Stimulated activated CD4-positive, alpha-beta T cell treated with anti-CD3 and anti-CD28 coated beads, Interleukin-12 subunit alpha, Interleukin-12 subunit beta, amount 100 ng/mL, for 24 hours (primary cell): Measurements from ENCODE around the gene MAN1C1.

Source experiments
- DNase-seq, 2 experiments: peaks; one replicate each; pipeline ENCODE4 v3.0.0-alpha.2; 2020; ENCODE audit warnings: low read depth in 2 of 2

MAN1C1 gene

GRCh38 chr1:25616095-25616986, at the start of gene MAN1C1:
Gene MAN1C1, plus strand, starts transcription at chr1:25616791. Its CDS starts 1,007 bp downstream, at chr1:25617798.
- peak; percentile 46 to 64 for DNase-seq

GRCh38 chr1:25567710-25568089, 48.9 kb upstream of the MAN1C1 start:
- DNase-seq, result no peak

GRCh38 chr1:25568090-25568833, 48.3 kb upstream of the MAN1C1 start:
- no peak for DNase-seq

GRCh38 chr1:25568834-25569596, 47.6 kb upstream of the MAN1C1 start:
- DNase-seq, result no peak

GRCh38 chr1:25569597-25570396, 46.8 kb upstream of the MAN1C1 start:
- DNase-seq, result no peak

GRCh38 chr1:25570798-25571521, 45.6 kb upstream of the MAN1C1 start:
- no peak for DNase-seq

- no peak for DNase-seq
Measured at GRCh38 chr1:25571522-25571970, 45.0 kb upstream of the MAN1C1 start.

GRCh38 chr1:25572107-25572506, 44.5 kb upstream of the MAN1C1 start:
- no peak for DNase-seq

GRCh38 chr1:25572708-25573590, 43.6 kb upstream of the MAN1C1 start:
- DNase-seq, result peak in 1 of 2 experiments; percentile 32

GRCh38 chr1:25573591-25573930, 43.0 kb upstream of the MAN1C1 start:
- no peak for DNase-seq

- DNase-seq, result no peak
Measured at GRCh38 chr1:25573961-25574360, 42.6 kb upstream of the MAN1C1 start.

GRCh38 chr1:25575191-25575590, 41.4 kb upstream of the MAN1C1 start:
- DNase-seq, result no peak

- DNase-seq, result no peak
Measured at GRCh38 chr1:25576459-25577133, 40.0 kb upstream of the MAN1C1 start.

- DNase-seq, result no peak
Measured at GRCh38 chr1:25577134-25577920, 39.3 kb upstream of the MAN1C1 start.

- no peak for DNase-seq
Measured at GRCh38 chr1:25579292-25580252, 37.0 kb upstream of the MAN1C1 start.

GRCh38 chr1:25580927-25581326, 35.7 kb upstream of the MAN1C1 start:
- no peak for DNase-seq

GRCh38 chr1:25581764-25582163, 34.8 kb upstream of the MAN1C1 start:
- no peak for DNase-seq
